Stimulated activated CD4-positive, alpha-beta T cell treated with anti-CD3 and anti-CD28 coated beads, Interleukin-12 subunit alpha, Interleukin-12 subunit beta, amount 100 ng/mL, for 48 hours (primary cell): ENCODE data around the gene FAAP20.

Source experiments
- DNase-seq, 3 donors: peaks; one replicate each; pipeline ENCODE4 v3.0.0-alpha.2; 2020; ENCODE audit warnings: low read depth in 2 of 3, low spot score in 1 of 3

FAAP20 gene

GRCh38 chr1:2194319-2194897, at the start of gene FAAP20:
Gene FAAP20, minus strand, starts transcription at chr1:2194772. Its CDS starts 23 bp downstream, at chr1:2194749.
- DNase-seq: peak; percentile 56 to 62 (median 61)

DNA sequence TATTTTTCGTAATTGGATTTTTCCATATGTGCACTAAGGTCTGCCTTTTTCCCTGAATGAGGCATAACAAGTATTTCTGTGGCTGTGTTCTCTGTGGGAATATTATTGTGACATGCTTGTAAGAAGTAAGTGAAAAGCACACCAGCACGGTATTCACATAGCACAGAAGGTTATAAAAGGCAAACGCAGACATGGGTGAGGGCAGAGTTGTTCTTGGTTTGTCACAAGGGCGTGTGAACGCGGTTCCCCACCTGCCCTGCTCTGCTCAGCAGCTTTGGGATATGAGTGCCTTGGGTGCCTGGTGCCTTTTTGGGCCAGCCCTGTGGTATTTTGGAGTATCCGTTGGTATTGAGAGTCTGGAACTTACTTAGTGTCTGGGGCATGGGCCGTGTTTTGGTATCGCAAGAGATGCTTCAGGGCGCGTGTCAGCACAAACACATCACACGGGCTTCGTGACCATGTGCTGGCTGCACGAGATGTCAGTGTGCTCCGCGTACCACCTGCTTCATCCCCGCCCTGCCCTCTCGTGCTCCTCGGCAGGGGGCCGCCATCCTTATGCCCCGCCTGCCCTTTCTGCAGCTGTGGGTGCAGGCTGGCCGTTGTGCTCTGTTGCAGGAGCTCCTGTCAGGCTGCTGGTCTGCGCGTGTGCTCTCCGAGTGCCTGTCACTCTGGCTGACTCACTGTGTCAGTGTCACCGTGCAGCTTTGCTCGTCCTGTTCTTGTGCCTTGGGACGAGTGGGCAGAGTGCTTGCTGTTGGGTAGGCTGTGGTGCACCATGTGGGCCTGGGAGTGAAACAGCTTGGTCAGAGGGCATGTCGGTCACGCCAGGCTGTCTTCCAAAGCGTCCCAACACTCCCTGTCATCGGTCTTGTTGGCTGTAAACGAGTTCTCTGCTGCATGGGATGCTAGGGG, 48.5 kb upstream of the FAAP20 start:
- no peak for DNase-seq

- DNase-seq: no peak
Observed at GRCh38 chr1:2241820-2242219, 47.2 kb upstream of the FAAP20 start.

DNA sequence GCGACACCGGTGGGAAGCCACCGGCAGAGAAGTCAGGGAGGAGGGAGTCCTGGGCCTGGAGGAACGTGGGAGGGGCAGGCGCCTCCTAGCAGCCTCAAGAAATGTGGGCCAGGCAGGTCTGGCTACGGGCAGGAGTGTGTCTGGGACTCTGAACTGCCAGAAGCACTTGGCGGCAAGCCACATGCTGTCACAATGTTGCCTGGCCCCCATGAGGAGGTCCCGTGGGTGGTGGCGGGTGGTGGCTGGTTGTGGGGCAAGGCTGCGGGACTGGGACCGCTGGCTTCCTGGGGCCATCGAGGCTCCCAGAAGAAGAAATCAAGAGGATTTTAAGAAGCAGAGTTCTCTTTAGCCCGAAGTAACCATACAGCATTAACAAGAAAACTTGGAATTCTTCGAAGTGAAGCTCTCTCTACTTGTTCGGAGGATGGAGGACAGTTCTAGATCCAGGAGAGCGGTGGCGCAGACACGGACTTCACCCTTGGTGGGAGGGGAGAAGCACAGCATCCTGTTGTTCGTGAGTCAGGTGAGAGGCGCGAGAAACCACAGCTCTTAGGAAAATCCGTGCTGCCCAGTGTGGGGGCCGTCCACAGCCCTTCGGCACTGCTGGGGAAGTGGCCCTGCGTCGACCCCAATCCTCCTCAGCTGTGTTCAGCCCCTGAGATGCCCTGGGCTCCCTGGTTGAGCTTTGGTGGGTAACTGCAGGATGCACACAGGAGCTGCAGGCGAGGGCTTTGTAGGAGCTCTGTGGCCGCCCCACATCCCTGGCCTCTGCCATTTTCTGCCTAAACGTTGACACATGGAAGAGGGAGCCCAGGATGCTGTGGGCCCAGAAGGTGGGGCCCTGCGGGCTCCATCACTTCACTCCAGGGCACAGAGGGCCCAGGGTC, 45.9 kb upstream of the FAAP20 start:
- DNase-seq: no peak

DNA sequence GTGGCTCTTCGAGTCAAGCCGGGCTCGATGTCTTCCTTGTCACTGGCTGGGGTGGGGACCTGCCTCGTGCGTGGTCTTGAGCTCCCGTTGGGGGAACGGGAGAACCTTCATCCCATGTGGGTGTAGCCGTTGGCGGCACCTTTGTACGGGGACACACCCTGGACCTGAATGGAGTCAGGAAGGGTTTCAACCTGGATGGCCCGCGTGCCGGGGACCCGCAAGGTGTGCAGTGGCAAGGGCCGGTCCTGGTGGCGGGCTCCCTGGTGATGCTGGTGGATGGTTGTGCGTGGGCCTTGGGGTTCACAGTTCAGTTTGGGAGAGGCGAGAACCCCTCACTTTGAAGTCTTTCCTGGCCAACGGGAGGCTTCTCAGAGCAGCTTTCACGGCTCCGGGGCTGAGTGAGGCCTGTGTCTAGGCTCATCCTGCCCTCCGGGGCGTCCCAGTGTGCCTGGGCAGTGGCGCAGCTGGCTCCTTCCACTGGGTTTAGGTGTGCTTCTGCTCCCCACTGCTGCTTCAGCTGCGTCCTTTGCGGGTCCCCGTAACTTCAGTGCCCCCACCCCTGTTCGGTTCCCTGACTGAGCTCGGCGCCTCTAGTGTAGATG, 44.9 kb upstream of the FAAP20 start:
- no peak for DNase-seq

DNA sequence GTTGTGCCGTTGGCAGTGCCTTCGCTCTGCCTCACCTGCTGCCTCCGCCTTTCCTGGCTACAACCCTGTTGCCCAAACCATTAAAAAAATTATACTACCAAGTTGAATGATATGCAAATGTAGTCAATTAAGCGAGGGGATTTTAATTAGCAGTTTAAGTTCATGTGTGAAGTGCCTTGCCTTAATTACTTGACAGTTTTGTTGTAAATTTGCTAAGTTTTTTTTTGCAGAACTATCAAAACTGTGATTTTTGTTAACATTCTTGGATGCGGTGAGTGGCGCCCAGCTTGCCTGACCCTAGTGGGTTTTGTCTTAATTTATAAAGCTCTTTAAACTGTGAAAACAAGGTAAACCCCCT, 44.4 kb upstream of the FAAP20 start:
- DNase-seq: no peak

DNA sequence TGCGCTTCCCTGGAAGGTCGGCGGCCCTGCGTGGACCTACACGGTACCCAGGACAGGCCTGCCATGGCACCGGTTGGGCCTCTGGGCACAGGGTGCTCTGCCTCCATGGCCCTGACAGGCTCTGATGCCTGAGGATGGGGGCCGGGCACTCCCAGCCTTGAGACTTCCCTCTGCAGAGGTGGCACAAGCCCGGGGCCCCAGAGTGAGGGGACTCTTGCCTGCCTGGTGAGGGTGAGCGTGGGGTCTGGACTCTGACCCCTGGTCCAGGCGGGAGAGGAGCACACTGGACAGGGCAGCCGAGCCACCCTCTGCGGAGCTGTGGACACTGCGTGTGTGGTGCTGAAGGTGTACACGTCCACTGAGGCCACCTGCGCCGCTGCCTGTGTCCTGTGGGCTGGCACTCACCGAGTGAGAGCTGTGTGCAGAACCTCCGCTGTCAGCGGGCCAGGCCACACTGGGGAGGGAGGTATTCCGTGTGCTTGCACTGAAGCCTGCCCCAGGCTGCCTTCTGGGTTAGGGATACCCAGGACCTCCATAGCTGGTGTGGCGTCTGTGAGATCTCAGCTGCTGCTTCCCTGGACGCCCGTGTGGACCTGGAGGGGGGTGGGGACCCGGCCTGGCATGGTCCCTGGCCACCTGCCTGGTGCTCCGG, 43.9 kb upstream of the FAAP20 start:
- no peak for DNase-seq

DNA sequence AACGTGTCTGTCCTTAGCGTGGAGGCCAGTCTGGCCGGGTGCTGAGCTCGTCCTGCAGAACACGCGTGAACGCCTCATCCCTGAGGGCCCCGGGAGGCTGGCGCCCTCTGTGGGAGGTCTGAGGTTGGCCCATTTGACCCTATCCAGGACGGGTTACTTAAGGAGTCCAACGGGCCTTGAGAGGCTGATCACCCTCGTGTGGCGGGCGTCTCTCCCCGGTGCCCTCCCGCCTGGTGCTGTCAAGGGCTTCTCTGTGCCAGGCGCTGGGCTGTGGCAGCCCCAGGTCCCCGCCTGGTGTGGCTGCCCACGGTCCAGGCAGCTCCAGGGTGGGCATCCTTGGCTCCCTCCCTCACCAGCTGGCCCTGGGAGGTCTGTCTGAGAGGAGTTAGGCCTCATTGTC, 43.2 kb upstream of the FAAP20 start:
- DNase-seq: no peak

DNA sequence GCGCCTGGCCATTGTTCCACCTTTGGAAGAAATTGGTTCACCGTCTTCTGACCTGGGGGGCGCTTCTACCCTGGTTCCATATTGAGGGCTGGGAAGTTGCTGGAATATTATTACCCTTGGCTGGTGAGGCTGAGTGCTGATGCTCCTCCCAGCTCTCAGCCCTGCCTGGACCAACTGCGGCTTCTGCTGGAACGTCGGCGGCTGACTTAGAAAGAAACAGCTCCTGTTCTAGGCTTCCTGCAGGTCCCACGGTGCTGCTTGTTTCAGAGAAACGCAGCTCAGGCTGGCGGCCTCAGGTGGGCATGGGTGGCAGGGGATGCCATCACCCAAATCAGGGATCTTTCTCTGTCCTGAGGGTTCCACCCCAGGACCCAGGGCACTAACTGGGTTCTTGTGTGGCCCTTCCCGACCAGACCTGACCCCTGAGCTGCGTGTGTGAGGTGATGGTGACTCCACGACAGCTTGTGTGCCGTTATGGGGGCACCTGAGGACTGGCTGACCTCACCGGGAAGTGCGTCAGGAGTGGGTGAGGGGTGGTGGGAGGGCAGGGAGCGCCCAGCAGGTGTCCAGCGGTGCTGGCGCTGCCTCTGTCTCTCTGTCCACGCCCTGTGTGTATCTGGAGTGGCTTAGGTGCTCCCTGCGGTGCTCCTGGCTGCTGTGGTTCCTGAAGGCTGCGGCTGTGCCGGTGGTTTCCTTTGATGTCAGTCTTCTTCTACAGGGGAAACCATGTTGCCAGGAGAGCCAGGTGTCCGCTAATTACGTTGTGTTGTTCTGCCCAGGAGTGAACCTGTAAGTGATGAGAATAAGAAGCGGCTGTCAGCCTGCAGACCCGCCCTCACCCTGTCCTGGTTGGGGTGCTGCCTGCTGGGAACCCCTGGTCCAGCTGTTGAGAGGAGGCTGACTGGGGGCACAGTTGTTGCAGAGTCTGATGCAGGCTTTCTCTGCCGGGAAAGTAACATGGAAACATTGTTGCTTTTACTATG, 42.4 kb upstream of the FAAP20 start:
- DNase-seq: no peak

GRCh38 chr1:2235300-2235998, 40.9 kb upstream of the FAAP20 start:
- no peak for DNase-seq

DNA sequence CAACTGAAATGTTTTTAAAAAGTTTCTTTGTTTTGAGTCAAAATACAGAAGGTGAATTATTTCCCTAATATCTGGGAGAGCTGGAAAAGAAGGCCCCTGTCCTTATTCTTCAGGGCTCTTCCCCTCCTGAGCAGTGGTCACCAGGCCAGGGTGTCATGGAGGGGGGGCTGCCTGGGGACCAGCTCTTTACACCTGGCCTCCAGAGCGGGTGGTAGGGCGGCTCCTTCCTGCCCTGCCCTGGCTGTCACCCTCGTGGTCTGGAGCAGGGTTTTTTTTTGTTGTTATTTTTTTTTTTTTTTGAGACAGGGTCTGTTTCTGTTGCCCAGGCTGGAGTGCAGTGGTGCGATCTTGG, 40.2 kb upstream of the FAAP20 start:
- no peak for DNase-seq

GRCh38 chr1:2233997-2234761, 39.6 kb upstream of the FAAP20 start:
- DNase-seq: no peak

GRCh38 chr1:2233468-2233867, 38.9 kb upstream of the FAAP20 start:
- DNase-seq: no peak

- no peak for DNase-seq
Observed at GRCh38 chr1:2232916-2233438, 38.4 kb upstream of the FAAP20 start.

DNA sequence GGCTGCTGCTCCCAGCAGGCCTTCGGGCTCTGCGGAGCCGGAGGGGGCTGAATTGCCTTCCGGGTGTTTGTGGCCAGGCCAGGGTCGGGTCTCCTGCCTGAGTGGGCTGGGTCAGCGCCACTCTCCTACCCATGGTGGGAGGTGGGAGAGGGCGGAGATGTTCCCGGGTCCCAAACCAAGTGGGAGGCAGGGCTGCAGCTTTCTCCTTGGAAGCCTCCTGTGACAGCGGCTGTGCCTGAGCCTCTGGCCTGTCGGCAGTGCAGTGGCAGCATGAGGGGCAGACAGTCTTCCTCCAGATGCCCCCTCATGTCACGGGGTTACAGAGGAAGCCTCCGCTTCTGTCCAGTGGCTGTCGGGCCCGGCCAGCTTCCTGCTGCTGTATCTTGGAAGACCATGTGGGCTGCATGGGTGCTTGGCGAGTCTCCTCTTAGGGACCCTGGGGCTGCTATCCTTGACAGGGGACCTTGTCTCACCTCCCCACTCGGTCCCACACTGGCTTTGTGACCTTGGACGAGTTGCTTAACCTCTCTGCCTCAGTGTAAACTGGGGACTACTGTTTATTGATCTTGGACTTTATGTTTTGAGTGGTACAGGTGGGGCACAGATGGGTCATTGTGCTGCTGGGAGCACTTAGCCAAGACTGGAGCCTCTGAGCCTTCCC, 37.8 kb upstream of the FAAP20 start:
- DNase-seq: no peak

GRCh38 chr1:2231532-2232254, 37.1 kb upstream of the FAAP20 start:
- peak in 2 of 3 donors; percentile 37 to 63 for DNase-seq
